GM12891 (cell line): ENCODE results near the gene VWA2.

ENCODE experiments used
- PAX5 ChIP-seq: IDR thresholded peaks from 2 replicates; pipeline ENCODE4 v1.6.1; 2011; ENCODE audit warnings: low read length, moderate library complexity, mild to moderate bottlenecking; ENCODE audit not compliant: insufficient read depth, severe bottlenecking
- POLR2A ChIP-seq: IDR thresholded peaks from 2 replicates; pipeline ENCODE4 v1.6.1; 2011; ENCODE audit warnings: low read depth, low read length, control low read depth
- POLR2AphosphoS5 ChIP-seq: IDR thresholded peaks from 2 replicates; pipeline ENCODE4 v1.6.1; 2011; ENCODE audit warnings: low read depth, low read length, control low read depth
- POU2F2 ChIP-seq: IDR thresholded peaks from 2 replicates; pipeline ENCODE4 v1.6.1; 2011; ENCODE audit warnings: low read depth, mild to moderate bottlenecking, control low read depth, low read length, moderate library complexity
- SPI1 ChIP-seq: IDR thresholded peaks from 2 replicates; pipeline ENCODE4 v1.6.1; 2011; ENCODE audit warnings: low read depth, low read length, control low read depth
- TAF1 ChIP-seq: IDR thresholded peaks from 2 replicates; pipeline ENCODE4 v1.6.1; 2011; ENCODE audit warnings: low read depth, low read length, control low read depth

DNA sequence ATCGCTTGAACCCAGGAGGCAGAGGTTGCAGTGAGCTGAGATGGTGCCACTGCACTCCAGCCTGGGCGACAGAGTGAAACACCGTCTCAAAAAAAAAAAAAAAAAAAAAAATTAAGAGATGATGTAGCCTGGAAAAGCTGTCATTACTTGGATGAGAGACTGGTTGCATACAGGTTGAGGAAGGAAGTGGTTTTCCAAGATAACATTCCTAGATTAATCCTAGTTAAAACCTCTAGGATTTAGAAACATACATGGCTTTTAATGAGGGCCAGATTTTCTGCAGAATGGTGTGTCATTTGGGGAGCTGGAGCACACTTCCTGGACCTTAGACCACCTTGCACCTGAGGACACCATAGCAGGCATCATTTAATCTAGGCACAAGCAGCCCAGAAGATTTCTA, 17.8 kb downstream of the VWA2 start:
- TF ChIP-seq TAF1 (no peak), POLR2AphosphoS5 (no peak), POLR2A (no peak), SPI1 (no peak), PAX5 (no peak), POU2F2 (no peak)
